Motor neuron (in vitro differentiated cells): ENCODE measurements around the gene SYCE1L. TPM values are rescaled to one million over a fixed set of nuclear protein-coding genes. Genes with fewer than 3 reads are reported as not detected.
A peak's percentile ranks its signal among the peaks of the same experiment; 100 is the strongest.
"Not testable (repeated sequence)": the region's sequence is repeated elsewhere in the genome, so short reads cannot be mapped to it uniquely, and the experiment has no call there.

ENCODE experiments used
- ATAC-seq, 8 experiments: fragments of 200-7000 bp; cut with Tn5 transposase; replicated peaks in 6 of 8; 2 replicates each; pipeline ENCODE4 v1.8.0; 2021; ENCODE audit warnings: mild to moderate bottlenecking in 8 of 8, moderate library complexity in 8 of 8
- H3K27ac ChIP-seq, 2 donors: fragments of 250-450 bp; sonication (Bioruptor Pico); 2 replicates each; pipeline ENCODE4 v1.9.0; 2021; ENCODE audit warnings: antibody characterized with exemption in 2 of 2, mild to moderate bottlenecking in 2 of 2, moderate library complexity in 1 of 2
- H3K4me1 ChIP-seq, 2 donors: fragments of 250-450 bp; sonication (Bioruptor Pico); replicated peaks in 1 of 2; 2 replicates each; pipeline ENCODE4 v1.6.1; 2021; ENCODE audit warnings: antibody characterized with exemption in 2 of 2, mild to moderate bottlenecking in 2 of 2, moderate library complexity in 1 of 2
- H3K4me3 ChIP-seq, 5 donors: fragments of 250-450 bp; sonication (Bioruptor Pico); 2 replicates each; pipeline ENCODE4 v1.9.0; 2021; ENCODE audit warnings: antibody characterized with exemption in 5 of 5, mild to moderate bottlenecking in 5 of 5, moderate library complexity in 4 of 5
- WGBS, 10 experiments: fragments of 450-650 bp; shearing (Covaris generic); methylation state at CpG; one replicate each; pipeline ENCODE4 v1.0.0; 2022; 5-methylcytosine and 5-hydroxymethylcytosine counted together
- in situ Hi-C, 9 experiments: fragments of 400-800 bp; cut with MboI; loops; one replicate each; pipeline ENCODE4 v1.15.0; 2021; ENCODE audit warnings: low sequenced_read_pairs in 9 of 9, low pct_unique_long_range_greater_than_20kb in 2 of 9; ENCODE audit not compliant: unreplicated experiment in 9 of 9
- total RNA-seq, 8 experiments: library from RNA; unstranded; fragments of 300-600 nt; gene quantifications; 2 replicates each; pipeline versions ENCODE4 v1.2.3 to v1.2.4, GENCODE V29; 2022

SYCE1L gene
- 10 to 100 TPM in 3 of 8 experiments, 1 to 10 TPM in 4, not detected in 1; 1.7 to 17.3 (median 7.6) TPM for total RNA-seq

GRCh38 chr16:77199211-77199610 lies at the start of gene SYCE1L:
SYCE1L (plus strand) TSS chr16:77199408; CDS start chr16:77199452, 44 bp downstream.
- no peak within 1 kb of the TSS for H3K4me3 ChIP-seq
- no peak for ATAC-seq
- peaks cover 0 to 2% of the 10 kb centered on the region in 2 donors for H3K4me1 ChIP-seq
- no peak within 1 kb of the TSS for H3K27ac ChIP-seq
- in situ Hi-C loops: no loop called here
- WGBS, 10 experiments: 85 to 100% (median 97%) methylated on average over 1 to 14 of the region's 18 CpGs; no CpG with 5 or more reads in 3 of the 10 experiments

DNA sequence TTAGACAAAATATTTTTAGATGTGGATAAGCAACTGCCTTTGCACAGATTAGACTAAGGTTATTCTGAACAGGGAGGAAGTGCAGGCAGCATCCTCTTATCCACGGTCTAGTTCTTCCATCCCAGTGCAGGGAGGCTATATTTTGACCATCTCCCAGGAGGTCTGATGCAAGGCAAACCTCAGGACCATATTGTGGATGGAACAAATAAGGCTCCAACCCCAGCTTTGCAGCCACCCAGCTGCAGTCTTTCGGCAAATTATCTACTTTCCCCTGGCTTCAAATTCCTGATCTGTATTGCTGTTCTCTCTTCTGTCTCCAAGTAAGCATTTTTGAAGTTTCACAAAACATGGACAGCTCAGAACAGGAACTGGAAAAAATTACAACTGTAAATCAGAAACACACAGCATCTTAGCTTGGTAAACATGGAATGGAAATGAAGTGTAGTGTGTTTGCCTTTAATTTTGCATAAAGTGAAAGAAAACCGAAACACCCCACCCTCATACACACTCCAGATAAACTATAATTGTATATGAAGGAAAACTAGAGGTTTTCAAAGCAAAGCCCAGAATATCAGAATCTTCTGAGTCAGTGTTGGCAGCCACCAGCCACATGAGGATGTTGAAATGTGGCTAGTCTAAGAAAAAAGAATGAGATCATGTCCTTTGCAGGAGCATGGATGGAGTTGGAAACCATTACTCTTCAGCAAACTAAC lies 41.7 kb upstream of the SYCE1L start:
- H3K4me1 ChIP-seq: no peaks in the 10 kb centered on the region
- H3K27ac ChIP-seq: no peak overlapping the region
- no peak overlapping the region for H3K4me3 ChIP-seq
- WGBS, 10 experiments: 0 to 93% (median 23%) methylated on average over 1 to 3 of the region's 3 CpGs; no CpG with 5 or more reads in 2 of the 10 experiments
- ATAC-seq: peak in 2 of 8 experiments; percentile 30 to 33
- in situ Hi-C loops: loop anchor here in 8 of 9 experiments (25.0 kb wide), 6 partner anchors 495 to 1970 kb away; partner anchors contain the start of genes CTRB1 (in 1 of the 8), CTRB2 (in 1 of the 8), KARS1 (in 1 of the 8) and TERF2IP (in 1 of the 8)

DNA sequence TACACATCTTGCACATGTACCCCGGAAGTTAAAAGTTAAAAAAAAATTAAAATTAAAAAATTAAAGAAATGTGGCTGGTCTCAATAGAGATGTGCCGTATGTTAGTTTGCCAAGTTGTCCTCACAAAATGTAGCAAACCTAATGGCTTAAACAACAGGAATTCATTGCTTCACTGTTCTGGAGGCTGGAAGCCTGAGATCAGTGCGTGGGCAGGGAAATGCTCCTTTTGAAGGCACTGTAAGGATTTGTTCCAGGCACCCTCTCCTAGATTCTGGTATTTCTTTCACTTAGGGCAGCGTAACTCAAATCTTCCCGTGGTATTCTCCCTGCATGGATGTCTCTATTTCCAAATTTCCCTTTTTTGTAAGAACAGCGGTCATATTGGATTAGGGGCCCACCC lies 40.9 kb upstream of the SYCE1L start:
- 8 to 100% (median 82%) methylated on average over 2 to 6 of the region's 6 CpGs; no CpG with 5 or more reads in 1 of the 10 experiments for WGBS, 10 experiments
- no peaks in the 10 kb centered on the region for H3K4me1 ChIP-seq
- ATAC-seq: no peak
- in situ Hi-C loops: loop anchor here in 8 of 9 experiments (25.0 kb wide), 6 partner anchors 496 to 1971 kb away; partner anchors contain the start of genes CTRB1 (in 1 of the 8), CTRB2 (in 1 of the 8), KARS1 (in 1 of the 8) and TERF2IP (in 1 of the 8)
- no peak overlapping the region for H3K27ac ChIP-seq
- no peak overlapping the region for H3K4me3 ChIP-seq

GRCh38 chr16:77165006-77165405 lies 34.2 kb upstream of the SYCE1L start:
- 0 to 100% (median 70%) methylated on average over 1 to 2 of the region's 2 CpGs; no CpG with 5 or more reads in 2 of the 10 experiments for WGBS, 10 experiments
- in situ Hi-C loops: loop anchor here (10.0 to 25.0 kb wide), 7 partner anchors 503 to 1978 kb away; partner anchors contain the start of genes CTRB1 (in 1 of the 9), CTRB2 (in 1 of the 9), KARS1 (in 1 of the 9) and TERF2IP (in 1 of the 9)
- Histone ChIP-seq H3K27ac (no peak overlapping the region), H3K4me3 (no peak overlapping the region), H3K4me1 (no peaks in the 10 kb centered on the region)
- no peak for ATAC-seq

DNA sequence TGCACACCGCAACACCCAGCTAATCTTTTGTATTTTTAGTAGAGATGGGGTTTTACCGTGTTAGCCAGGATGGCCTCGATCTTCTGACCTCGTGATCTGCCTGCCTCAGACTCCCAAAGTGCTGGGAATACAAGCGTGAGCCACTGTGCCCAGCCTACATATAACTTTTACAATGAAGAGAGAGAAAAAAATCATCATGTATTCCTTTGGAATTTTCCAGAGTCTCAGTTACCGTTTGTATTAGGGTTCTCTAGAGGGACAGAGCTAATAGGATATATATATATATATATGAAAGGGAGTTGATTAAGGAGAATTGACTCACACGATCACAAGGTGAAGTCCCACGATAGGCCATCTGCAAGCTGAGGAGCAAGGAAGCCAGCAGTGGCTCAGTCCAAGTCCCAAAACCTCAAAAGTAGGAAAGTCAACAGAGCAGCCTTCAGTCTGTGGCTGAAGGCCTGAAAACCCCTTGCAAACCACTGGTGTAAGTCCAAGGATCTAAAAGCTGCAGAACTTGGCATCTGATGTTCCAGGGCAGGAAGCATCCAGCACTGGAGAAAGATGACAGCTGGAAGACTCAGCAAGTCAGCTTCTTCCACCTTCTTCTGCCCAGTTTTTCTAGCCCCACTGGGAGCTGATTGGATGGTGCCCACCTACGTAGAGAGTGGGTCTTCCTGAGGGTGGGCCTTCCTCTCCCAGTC lies 33.5 kb upstream of the SYCE1L start:
- H3K4me3 ChIP-seq, ATAC-seq, H3K27ac ChIP-seq, H3K4me1 ChIP-seq: not testable (repeated sequence)
- WGBS, 10 experiments: 26 to 100% (median 86%) methylated on average over 1 to 6 of the region's 9 CpGs; no CpG with 5 or more reads in 1 of the 10 experiments
- in situ Hi-C loops: loop anchor here (10.0 to 25.0 kb wide), 7 partner anchors 503 to 1978 kb away; partner anchors contain the start of genes CTRB1 (in 1 of the 9), CTRB2 (in 1 of the 9), KARS1 (in 1 of the 9) and TERF2IP (in 1 of the 9)

DNA sequence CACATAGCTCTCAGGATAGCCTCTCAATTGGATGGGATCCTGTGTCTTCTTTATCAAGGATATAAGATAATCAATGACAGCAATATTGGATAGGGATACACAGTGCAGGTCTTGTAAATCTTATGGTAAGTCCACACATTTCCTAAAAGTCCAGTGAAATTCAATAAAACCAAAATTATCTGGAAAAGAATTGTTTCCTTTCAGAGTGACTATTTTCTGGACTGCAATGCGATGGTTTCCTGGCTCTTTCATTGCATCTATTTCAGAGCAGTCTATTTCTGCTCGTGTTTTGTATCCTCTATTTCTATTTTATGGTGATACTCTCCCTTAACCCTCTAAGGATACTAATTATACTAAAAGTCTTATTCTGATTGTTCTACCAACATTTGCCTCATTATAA lies 32.5 kb upstream of the SYCE1L start:
- no peak overlapping the region for H3K27ac ChIP-seq
- H3K4me1 ChIP-seq: no peaks in the 10 kb centered on the region
- no peak for ATAC-seq
- in situ Hi-C loops: loop anchor here (10.0 to 25.0 kb wide), 7 partner anchors 504 to 1979 kb away; partner anchors contain the start of genes CTRB1 (in 1 of the 9), CTRB2 (in 1 of the 9), KARS1 (in 1 of the 9) and TERF2IP (in 1 of the 9)
- no peak overlapping the region for H3K4me3 ChIP-seq
- 0 to 100% (median 81%) methylated on average over 1 to 2 of the region's 2 CpGs; no CpG with 5 or more reads in 1 of the 10 experiments for WGBS, 10 experiments

- in situ Hi-C loops: loop anchor here (10.0 to 25.0 kb wide), 7 partner anchors 507 to 1982 kb away; partner anchors contain the start of genes CTRB1 (in 1 of the 9), CTRB2 (in 1 of the 9), KARS1 (in 1 of the 9) and TERF2IP (in 1 of the 9)
- no peak for ATAC-seq
- WGBS, 10 experiments: 0 to 100% (median 61%) methylated on average over 1 to 4 of the region's 4 CpGs
- no peak overlapping the region for H3K27ac ChIP-seq
- no peak overlapping the region for H3K4me3 ChIP-seq
- H3K4me1 ChIP-seq: no peaks in the 10 kb centered on the region
These were observed 30.3 kb upstream of the SYCE1L start for GRCh38 chr16:77168901-77169300.

DNA sequence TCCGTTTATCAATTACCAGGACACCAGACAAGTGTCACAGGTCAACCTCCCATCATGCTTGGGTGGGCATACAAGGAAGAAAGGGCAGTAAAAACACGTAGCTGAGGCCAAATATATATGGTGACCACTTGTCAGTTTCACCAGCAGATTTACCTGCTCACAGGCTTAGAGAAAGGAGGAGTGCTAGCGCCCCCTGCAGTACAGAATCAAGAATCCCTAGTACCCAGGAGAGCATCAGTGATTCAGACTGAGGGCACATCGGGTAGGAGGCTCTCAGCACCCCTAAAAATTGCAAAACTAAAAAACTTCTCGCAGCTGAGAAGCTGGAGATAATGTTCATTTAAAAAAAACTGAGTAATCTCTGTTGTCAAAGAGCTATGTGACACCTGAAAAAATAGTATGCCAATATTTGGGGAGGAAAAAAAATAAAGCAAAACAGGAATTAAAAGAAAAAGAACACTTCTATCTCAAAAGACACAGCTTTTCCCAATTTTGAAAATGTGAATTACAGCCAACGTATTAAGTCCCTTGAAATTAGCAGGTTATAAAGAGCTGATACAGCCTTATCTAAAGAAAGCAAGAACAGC lies 29.5 kb upstream of the SYCE1L start:
- no peak overlapping the region for H3K4me3 ChIP-seq
- H3K4me1 ChIP-seq: no peaks in the 10 kb centered on the region
- peak in 7 of 8 experiments; percentile 47 to 83 (median 55) for ATAC-seq
- in situ Hi-C loops: loop anchor here (10.0 to 25.0 kb wide), 7 partner anchors 507 to 1982 kb away; partner anchors contain the start of genes CTRB1 (in 1 of the 9), CTRB2 (in 1 of the 9), KARS1 (in 1 of the 9) and TERF2IP (in 1 of the 9)
- 0 to 26% (median 15%) methylated on average over 2 to 6 of the region's 6 CpGs for WGBS, 10 experiments
- no peak overlapping the region for H3K27ac ChIP-seq

DNA sequence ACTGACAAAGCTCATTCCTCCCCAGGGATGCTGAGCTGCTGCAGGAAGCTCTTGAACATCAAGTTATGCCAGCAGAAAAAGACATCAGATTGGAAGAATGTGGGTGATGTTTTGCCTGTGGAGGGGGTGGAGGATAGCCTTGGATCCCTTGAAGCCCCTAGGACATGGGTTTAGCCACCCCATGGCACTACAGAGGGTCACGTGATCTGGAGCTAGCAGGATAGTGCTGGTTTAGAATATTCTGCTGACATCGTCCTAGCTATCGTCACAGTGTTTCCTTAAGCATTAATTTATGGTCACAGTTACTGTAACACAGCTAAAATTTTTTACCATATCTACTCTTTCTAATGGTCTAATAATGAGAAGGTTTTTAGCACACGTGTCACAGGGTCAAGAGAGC lies 28.4 kb upstream of the SYCE1L start:
- WGBS, 10 experiments: 13 to 88% (median 53%) methylated on average over 1 to 4 of the region's 4 CpGs; no CpG with 5 or more reads in 3 of the 10 experiments
- Histone ChIP-seq H3K27ac (no peak overlapping the region), H3K4me3 (no peak overlapping the region), H3K4me1 (no peaks in the 10 kb centered on the region)
- ATAC-seq: peak in 1 of 8 experiments; percentile 21
- in situ Hi-C loops: loop anchor here in 8 of 9 experiments (10.0 to 25.0 kb wide), 7 partner anchors 509 to 1984 kb away; partner anchors contain the start of genes CTRB1 (in 1 of the 8), CTRB2 (in 1 of the 8), KARS1 (in 1 of the 8) and TERF2IP (in 1 of the 8)

DNA sequence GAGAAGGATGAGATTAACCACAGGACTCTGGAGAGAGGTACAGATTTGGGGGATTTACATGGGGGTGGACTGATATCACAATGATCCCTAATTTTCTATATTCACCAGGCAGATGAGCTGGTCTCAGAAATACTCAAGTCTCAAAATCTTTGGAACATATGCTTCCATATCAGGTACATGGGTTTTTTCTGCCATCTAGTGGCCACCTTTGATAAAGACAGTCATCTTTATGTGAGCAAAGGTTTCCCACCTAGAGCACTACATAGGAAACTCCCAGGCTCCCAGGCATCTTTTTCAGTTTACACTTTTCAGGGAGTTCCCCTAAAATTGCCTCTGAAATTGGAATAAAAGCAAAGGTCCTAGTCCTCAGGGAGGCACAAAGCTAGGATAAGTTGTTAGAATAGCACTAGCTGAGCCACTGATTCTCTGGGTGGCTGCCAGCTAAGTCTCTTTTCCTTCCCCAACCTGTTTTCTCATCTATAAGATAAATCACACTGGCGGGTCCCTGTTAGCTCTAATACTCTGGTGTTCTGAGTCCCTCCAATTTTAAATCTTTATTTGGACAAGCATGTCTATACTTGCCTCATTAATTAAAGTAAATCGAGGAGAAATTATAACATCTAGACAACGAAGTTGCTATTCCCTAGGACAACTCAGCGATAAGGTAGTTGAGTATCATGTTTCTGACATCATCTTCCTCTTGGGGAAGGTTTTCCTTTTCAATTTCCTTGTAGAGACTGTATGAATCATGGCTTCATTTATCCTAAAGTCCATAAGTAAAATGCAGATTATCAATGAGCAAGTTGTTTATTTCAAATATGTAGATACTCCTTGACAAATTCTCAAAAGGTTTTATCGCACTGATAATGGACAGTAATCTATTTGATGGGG lies 27.2 kb upstream of the SYCE1L start:
- Histone ChIP-seq H3K27ac (no peak overlapping the region), H3K4me1 (no peaks in the 10 kb centered on the region), H3K4me3 (no peak overlapping the region)
- in situ Hi-C loops: loop anchor here in 8 of 9 experiments (10.0 to 25.0 kb wide), 7 partner anchors 510 to 1985 kb away; partner anchors contain the start of genes CTRB1 (in 1 of the 8), CTRB2 (in 1 of the 8), KARS1 (in 1 of the 8) and TERF2IP (in 1 of the 8)
- 19 to 88% (median 73%) methylated on average over 2 to 5 of the region's 5 CpGs for WGBS, 10 experiments
- ATAC-seq: peak; percentile 53 to 84 (median 74)

- no peak overlapping the region for H3K4me3 ChIP-seq
- H3K27ac ChIP-seq: no peak overlapping the region
- no peaks in the 10 kb centered on the region for H3K4me1 ChIP-seq
- in situ Hi-C loops: loop anchor here in 8 of 9 experiments (10.0 to 25.0 kb wide), 7 partner anchors 511 to 1986 kb away; partner anchors contain the start of genes CTRB1 (in 1 of the 8), CTRB2 (in 1 of the 8), KARS1 (in 1 of the 8) and TERF2IP (in 1 of the 8)
- no peak for ATAC-seq
These were observed 26.3 kb upstream of the SYCE1L start for GRCh38 chr16:77172951-77173350.
